ACC112 (cell line): Measurements from ENCODE around the gene WDR70.
"Not testable (repeated sequence)": the region's sequence is repeated elsewhere in the genome, so short reads cannot be mapped to it uniquely, and the experiment has no call there.

ENCODE experiments used
- H2AFZ ChIP-seq: fragments of 200-600 bp; sonication (generic); one replicate; pipeline ENCODE4 v1.6.0; 2017; ENCODE audit warnings: antibody characterized with exemption, low read length; ENCODE audit not compliant: unreplicated experiment
- H3K27ac ChIP-seq: fragments of 200-600 bp; sonication (generic); 2 replicates; pipeline ENCODE4 v1.5.1; 2014; ENCODE audit warnings: low read depth, mild to moderate bottlenecking, antibody characterized with exemption, low read length, moderate library complexity
- H3K27me3 ChIP-seq: fragments of 200-600 bp; sonication (generic); 2 replicates; pipeline ENCODE4 v1.6.1; 2014; ENCODE audit warnings: mild to moderate bottlenecking, antibody characterized with exemption, low read length, moderate library complexity, mixed read lengths; ENCODE audit not compliant: insufficient read depth
- H3K36me3 ChIP-seq: fragments of 200-600 bp; sonication (generic); 2 replicates; pipeline ENCODE4 v1.6.1; 2016; ENCODE audit warnings: mild to moderate bottlenecking, antibody characterized with exemption, low read length, moderate library complexity, mixed read lengths; ENCODE audit not compliant: insufficient read depth
- H3K4me1 ChIP-seq: fragments of 200-600 bp; sonication (generic); one replicate; pipeline ENCODE4 v1.6.1; 2016; ENCODE audit warnings: low read length, mixed read lengths; ENCODE audit not compliant: insufficient read depth, unreplicated experiment, control insufficient read depth
- H3K4me3 ChIP-seq: fragments of 200-600 bp; sonication (generic); 2 replicates; pipeline ENCODE4 v1.5.1; 2014; ENCODE audit warnings: mild to moderate bottlenecking, low read depth, low read length
- H3K79me2 ChIP-seq: fragments of 200-600 bp; sonication (generic); one replicate; pipeline ENCODE4 v1.6.0; 2016; ENCODE audit warnings: low read length; ENCODE audit not compliant: control insufficient read depth, unreplicated experiment, insufficient read depth

The WDR70 gene

GRCh38 chr5:37514946-37515345 lies 135.8 kb downstream of the WDR70 start:
- H3K79me2 ChIP-seq, result no peaks in the 10 kb centered on the region
- H3K27ac ChIP-seq, result no peak overlapping the region
- no peaks in the 10 kb centered on the region for H3K4me1 ChIP-seq
- H3K4me3 ChIP-seq, result no peak overlapping the region
- no peak overlapping the region for H2AFZ ChIP-seq
- H3K27me3 ChIP-seq, result no peaks in the 10 kb centered on the region
- peaks cover 9% of the 10 kb centered on the region for H3K36me3 ChIP-seq

- H3K4me3 ChIP-seq, result no peak overlapping the region
- no peak overlapping the region for H3K27ac ChIP-seq
- H3K27me3 ChIP-seq, result no peaks in the 10 kb centered on the region
- no peak overlapping the region for H2AFZ ChIP-seq
- H3K36me3 ChIP-seq, result peaks cover 9% of the 10 kb centered on the region
- no peaks in the 10 kb centered on the region for H3K79me2 ChIP-seq
- H3K4me1 ChIP-seq, result no peaks in the 10 kb centered on the region
Observed at GRCh38 chr5:37517686-37518085, 138.6 kb downstream of the WDR70 start.

- not testable (repeated sequence) for H3K79me2 ChIP-seq, H3K4me3 ChIP-seq, H3K27ac ChIP-seq, H3K27me3 ChIP-seq, H2AFZ ChIP-seq, H3K4me1 ChIP-seq, H3K36me3 ChIP-seq
Observed at GRCh38 chr5:37518356-37518755, 139.2 kb downstream of the WDR70 start.

GRCh38 chr5:37519304-37519703 lies 140.2 kb downstream of the WDR70 start:
- no peak overlapping the region for H2AFZ ChIP-seq
- H3K4me1 ChIP-seq, result no peaks in the 10 kb centered on the region
- no peaks in the 10 kb centered on the region for H3K27me3 ChIP-seq
- no peaks in the 10 kb centered on the region for H3K79me2 ChIP-seq
- no peak overlapping the region for H3K4me3 ChIP-seq
- no peak overlapping the region for H3K27ac ChIP-seq
- peaks cover 9% of the 10 kb centered on the region for H3K36me3 ChIP-seq

GRCh38 chr5:37519807-37520206 lies 140.7 kb downstream of the WDR70 start:
- Histone ChIP-seq H3K4me1 (no peaks in the 10 kb centered on the region), H3K27ac (no peak overlapping the region), H3K79me2 (no peaks in the 10 kb centered on the region), H3K36me3 (peaks cover 9% of the 10 kb centered on the region), H2AFZ (no peak overlapping the region), H3K27me3 (no peaks in the 10 kb centered on the region), H3K4me3 (no peak overlapping the region)

- H3K4me3 ChIP-seq, result no peak overlapping the region
- H3K27ac ChIP-seq, result no peak overlapping the region
- no peaks in the 10 kb centered on the region for H3K4me1 ChIP-seq
- no peaks in the 10 kb centered on the region for H3K79me2 ChIP-seq
- H3K27me3 ChIP-seq, result no peaks in the 10 kb centered on the region
- H2AFZ ChIP-seq, result no peak overlapping the region
- peaks cover 9% of the 10 kb centered on the region for H3K36me3 ChIP-seq
Observed at GRCh38 chr5:37520811-37521210, 141.7 kb downstream of the WDR70 start.

GRCh38 chr5:37532976-37533740 lies 154.0 kb downstream of the WDR70 start:
- no peak overlapping the region for H3K4me3 ChIP-seq
- H3K27ac ChIP-seq, result no peak overlapping the region
- no peak overlapping the region for H2AFZ ChIP-seq
- H3K27me3 ChIP-seq, result no peaks in the 10 kb centered on the region
- H3K36me3 ChIP-seq, result no peaks in the 10 kb centered on the region
- H3K79me2 ChIP-seq, result no peaks in the 10 kb centered on the region
- peaks cover 5% of the 10 kb centered on the region for H3K4me1 ChIP-seq

- Histone ChIP-seq H3K4me3 (no peak overlapping the region), H3K4me1 (peaks cover 5% of the 10 kb centered on the region), H3K27ac (no peak overlapping the region), H3K27me3 (no peaks in the 10 kb centered on the region), H3K79me2 (no peaks in the 10 kb centered on the region), H3K36me3 (no peaks in the 10 kb centered on the region), H2AFZ (no peak overlapping the region)
Observed at GRCh38 chr5:37533851-37534250, 154.7 kb downstream of the WDR70 start.

GRCh38 chr5:37539459-37539858 lies 160.3 kb downstream of the WDR70 start:
- Histone ChIP-seq H3K27me3 (no peaks in the 10 kb centered on the region), H3K27ac (no peak overlapping the region), H3K4me3 (no peak overlapping the region), H3K36me3 (no peaks in the 10 kb centered on the region), H2AFZ (no peak overlapping the region), H3K4me1 (no peaks in the 10 kb centered on the region), H3K79me2 (no peaks in the 10 kb centered on the region)

- Histone ChIP-seq H2AFZ (no peak overlapping the region), H3K4me1 (no peaks in the 10 kb centered on the region), H3K27ac (no peak overlapping the region), H3K36me3 (no peaks in the 10 kb centered on the region), H3K27me3 (no peaks in the 10 kb centered on the region), H3K4me3 (no peak overlapping the region), H3K79me2 (no peaks in the 10 kb centered on the region)
Observed at GRCh38 chr5:37543216-37543615, 164.1 kb downstream of the WDR70 start.

- Histone ChIP-seq H3K79me2 (no peaks in the 10 kb centered on the region), H3K27ac (no peak overlapping the region), H3K4me3 (no peak overlapping the region), H2AFZ (no peak overlapping the region), H3K27me3 (no peaks in the 10 kb centered on the region), H3K4me1 (peaks cover 8% of the 10 kb centered on the region), H3K36me3 (no peaks in the 10 kb centered on the region)
Observed at GRCh38 chr5:37549411-37549810, 170.3 kb downstream of the WDR70 start.
